ENCODE results near the gene INTS6. TPM values are rescaled to one million over a fixed set of nuclear protein-coding genes. Genes with fewer than 3 reads are reported as not detected.

The INTS6 gene
- total RNA-seq, 1 donor = 69.1 TPM

DNA sequence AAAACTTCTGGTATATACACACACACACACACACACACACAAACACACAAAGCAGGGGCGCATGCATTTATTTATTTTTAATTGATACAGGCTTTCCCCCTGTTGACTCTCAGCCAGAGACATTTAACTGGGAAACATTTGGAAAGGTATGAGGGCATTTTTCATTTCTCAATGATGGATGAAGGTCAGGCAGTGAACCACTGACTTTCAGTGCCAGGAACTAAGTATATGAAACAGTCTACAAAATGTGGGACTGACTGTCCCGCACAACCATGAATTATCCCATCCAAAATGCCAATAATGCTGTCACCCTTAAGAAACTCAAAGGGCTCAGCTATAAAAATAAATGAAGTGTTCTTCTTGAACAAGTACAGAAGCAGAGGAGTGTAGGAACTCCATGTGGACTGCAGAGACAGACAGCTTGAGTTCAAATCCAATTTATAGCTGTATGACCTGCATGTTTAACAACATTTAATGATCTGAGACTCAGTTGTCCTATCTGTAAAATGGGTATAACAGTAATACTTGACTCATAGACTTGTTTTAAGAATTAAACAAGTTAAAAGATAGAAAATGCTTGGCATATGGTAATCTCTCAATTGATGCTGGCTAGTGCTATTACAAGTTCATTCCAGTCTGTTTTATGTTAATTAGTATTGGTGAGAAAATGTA is 25.0 kb upstream of the INTS6 start:
- DNase-seq (ENCODE audit: low read depth) = no peak
- H3K4me3 ChIP-seq (ENCODE audit: low read depth, low read length) = no peak overlapping the region
- TF ChIP-seq, protein P1, sequence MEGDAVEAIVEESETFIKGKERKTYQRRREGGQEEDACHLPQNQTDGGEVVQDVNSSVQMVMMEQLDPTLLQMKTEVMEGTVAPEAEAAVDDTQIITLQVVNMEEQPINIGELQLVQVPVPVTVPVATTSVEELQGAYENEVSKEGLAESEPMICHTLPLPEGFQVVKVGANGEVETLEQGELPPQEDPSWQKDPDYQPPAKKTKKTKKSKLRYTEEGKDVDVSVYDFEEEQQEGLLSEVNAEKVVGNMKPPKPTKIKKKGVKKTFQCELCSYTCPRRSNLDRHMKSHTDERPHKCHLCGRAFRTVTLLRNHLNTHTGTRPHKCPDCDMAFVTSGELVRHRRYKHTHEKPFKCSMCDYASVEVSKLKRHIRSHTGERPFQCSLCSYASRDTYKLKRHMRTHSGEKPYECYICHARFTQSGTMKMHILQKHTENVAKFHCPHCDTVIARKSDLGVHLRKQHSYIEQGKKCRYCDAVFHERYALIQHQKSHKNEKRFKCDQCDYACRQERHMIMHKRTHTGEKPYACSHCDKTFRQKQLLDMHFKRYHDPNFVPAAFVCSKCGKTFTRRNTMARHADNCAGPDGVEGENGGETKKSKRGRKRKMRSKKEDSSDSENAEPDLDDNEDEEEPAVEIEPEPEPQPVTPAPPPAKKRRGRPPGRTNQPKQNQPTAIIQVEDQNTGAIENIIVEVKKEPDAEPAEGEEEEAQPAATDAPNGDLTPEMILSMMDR (IDR thresholded peaks at IDR 0.05; ENCODE audit: insufficient read depth, low read depth, low read length) = no peak

DNA sequence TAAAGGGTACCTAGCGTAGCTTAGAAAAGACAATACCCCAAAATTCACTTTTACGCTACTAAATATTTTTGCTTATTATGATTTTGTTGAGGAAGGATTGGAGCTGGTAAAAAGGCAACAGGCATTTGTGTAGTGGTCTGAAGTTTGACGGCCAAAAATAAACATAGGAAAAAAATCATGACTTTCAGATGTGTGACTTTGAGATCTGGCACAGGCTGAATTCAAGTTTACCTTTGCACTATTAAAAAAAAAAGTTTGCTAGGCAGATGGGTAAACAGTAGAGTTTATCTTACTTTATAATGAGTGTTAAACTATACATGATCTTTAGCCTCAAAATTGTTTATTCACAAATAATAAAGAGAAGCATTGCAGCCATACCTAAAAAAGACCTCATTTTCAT is 24.3 kb upstream of the INTS6 start:
- DNase-seq (ENCODE audit: low read depth) = no peak
- TF ChIP-seq, protein P1 (IDR thresholded peaks at IDR 0.05; ENCODE audit: insufficient read depth, low read depth, low read length) = no peak
- H3K4me3 ChIP-seq (ENCODE audit: low read depth, low read length) = no peak overlapping the region

DNA sequence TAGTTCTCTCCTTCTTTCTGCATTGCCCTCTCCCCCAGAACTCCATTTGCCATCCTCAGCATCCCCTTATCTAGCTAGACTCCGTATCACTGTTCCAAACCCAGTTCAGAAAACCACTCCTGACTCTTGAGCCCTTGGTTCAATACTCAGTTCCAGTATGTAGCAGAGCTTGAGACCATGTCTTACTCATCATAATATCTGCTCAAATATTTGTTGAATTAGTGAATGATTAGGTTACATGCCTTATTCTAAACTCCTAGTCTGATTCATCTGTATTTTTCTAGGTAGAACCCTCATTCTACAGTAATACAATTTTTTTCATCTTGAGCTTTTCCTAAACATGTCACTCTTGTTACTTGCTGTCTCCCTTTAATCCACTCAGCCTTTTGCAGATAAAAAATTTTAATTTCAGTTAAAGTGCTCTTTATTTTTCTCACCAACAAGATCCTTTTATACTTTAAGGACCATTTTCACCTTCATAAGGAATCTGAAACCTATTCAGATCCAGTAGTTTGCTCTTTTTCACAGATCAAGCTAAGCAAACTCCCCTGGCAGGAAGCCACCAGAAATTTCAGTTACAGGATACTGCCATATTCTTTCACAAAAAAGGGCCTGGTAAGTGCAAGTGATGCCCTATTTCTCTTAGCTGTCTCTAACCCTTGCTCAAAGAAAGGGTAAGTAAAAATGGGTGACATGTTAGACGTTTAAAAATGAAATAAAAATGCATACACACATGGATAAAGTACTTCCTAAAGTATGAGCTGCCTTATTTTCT is 23.1 kb upstream of the INTS6 start:
- TF ChIP-seq, protein P1 (IDR thresholded peaks at IDR 0.05; ENCODE audit: insufficient read depth, low read depth, low read length) = no peak
- DNase-seq (ENCODE audit: low read depth) = no peak
- no peak overlapping the region for H3K4me3 ChIP-seq (ENCODE audit: low read depth, low read length)

DNA sequence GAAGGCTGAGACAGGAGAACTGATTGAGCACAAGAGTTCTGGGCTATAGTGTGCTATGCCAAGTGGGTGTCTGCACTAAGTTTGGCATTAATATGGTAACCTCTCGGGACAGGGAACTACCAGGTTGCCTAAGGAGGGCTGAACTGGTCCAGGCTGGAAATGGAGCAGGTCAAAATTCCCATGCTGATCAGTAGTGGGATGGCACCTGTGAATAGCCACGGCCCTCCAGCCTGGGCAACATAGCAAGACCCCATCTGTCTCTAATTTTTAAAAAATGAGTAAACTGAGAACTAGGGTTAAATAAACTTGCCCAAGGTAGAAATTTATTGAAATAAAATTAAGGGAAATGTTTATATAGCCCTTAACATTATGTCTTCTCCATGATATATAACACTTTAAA is 17.0 kb upstream of the INTS6 start:
- H3K4me3 ChIP-seq (ENCODE audit: low read depth, low read length) = no peak overlapping the region
- no peak for DNase-seq (ENCODE audit: low read depth)
- TF ChIP-seq, protein P1 (IDR thresholded peaks at IDR 0.05; ENCODE audit: insufficient read depth, low read depth, low read length) = no peak

DNA sequence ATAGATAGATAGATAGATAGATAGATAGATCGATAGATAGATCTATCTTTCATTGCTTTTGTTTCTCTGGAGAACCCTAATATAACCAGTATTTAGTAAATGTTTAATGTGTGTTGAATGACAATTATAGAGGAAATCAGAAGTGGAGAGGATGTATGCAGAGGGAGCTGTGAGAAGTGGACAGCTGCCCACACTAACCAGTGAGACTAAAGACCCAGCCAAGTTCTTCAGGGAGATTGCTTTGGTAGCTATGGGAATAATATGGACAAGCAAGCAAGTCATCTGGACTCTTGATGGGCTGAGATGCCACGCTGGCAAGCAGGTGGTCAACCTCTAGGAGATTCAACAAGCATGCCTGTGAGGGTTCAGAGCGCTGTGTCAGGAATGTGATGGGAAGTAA is 14.9 kb upstream of the INTS6 start:
- H3K4me3 ChIP-seq (ENCODE audit: low read depth, low read length) = no peak overlapping the region
- TF ChIP-seq, protein P1 (IDR thresholded peaks at IDR 0.05; ENCODE audit: insufficient read depth, low read depth, low read length) = no peak
- DNase-seq (ENCODE audit: low read depth) = no peak

DNA sequence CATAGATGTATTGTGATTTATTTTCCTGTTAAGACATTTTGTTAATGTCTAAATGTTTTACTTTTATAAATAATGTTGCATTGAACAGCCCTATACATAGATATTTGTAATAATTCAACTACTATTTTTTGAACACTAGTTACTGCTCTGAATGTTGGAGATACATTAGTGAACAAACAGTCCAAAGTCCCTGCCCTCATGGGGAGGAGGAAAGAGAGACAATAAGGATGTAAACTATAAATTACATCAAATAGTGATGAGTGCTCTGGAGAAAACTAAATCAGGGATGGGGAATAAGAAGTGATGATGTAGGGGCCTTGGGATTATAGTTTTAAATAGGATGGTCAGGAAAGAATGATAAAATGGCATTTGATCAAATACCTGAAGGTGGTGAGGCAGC is 12.3 kb upstream of the INTS6 start:
- no peak for DNase-seq (ENCODE audit: low read depth)
- TF ChIP-seq, protein P1 (IDR thresholded peaks at IDR 0.05; ENCODE audit: insufficient read depth, low read depth, low read length) = no peak

More for the DNA sequence above, 12.3 kb upstream of the INTS6 start:
- H3K4me3 ChIP-seq (ENCODE audit: low read depth, low read length) = no peak overlapping the region
